ENCODE measurements around the gene DBNDD2. TPM values are rescaled to one million over a fixed set of nuclear protein-coding genes. Genes with fewer than 3 reads are reported as not detected.

The DBNDD2 gene
- total RNA-seq, 2 experiments from 2014 or later: 13.2 to 15.7 TPM

- intact Hi-C loops (cut with DNase I, micrococcal nuclease): no loop called here
- H3K9me3 Mint-ChIP-seq: no peaks in the 10 kb centered on the region
- ATAC-seq (ENCODE audit: poor library complexity): no peak
- Histone ChIP-seq H3K9me3 (ENCODE audit: control insufficient read depth in 1 of 2, insufficient read depth in 1 of 2, low read length in 2 of 2) (no peaks in the 10 kb centered on the region), H3K4me3 (ENCODE audit: low read length) (no peak overlapping the region), H3K27me3 (ENCODE audit: control insufficient read depth in 1 of 2, insufficient read depth in 2 of 2, low read length in 2 of 2) (no peaks in the 10 kb centered on the region), H3K4me1 (ENCODE audit: insufficient read depth, low read length) (no peaks in the 10 kb centered on the region), H3K36me3 (ENCODE audit: insufficient read depth, low read length) (peaks cover 6% of the 10 kb centered on the region), H3K27ac (ENCODE audit: low read depth in 1 of 2, low read length in 2 of 2) (no peak overlapping the region)
- peaks cover 8% of the 10 kb centered on the region for H3K36me3 Mint-ChIP-seq (ENCODE audit: low read depth)
- H3K27ac Mint-ChIP-seq: no peak overlapping the region
- ChIA-PET POLR2A (interaction anchor here (1.0 to 1.4 kb wide), 2 partner anchors 23 to 30 kb away, joined by 3 read pairs; partner anchors contain the start of genes PIGT and SYS1), CTCF (interaction anchor here (0.6 to 2.4 kb wide), 3 partner anchors 19 to 44 kb away, joined by 3 to 8 read pairs (median 3); no protein-coding TSS in a partner anchor)
- no peak overlapping the region for H3K4me3 Mint-ChIP-seq
- H3K4me1 Mint-ChIP-seq (ENCODE audit: low read depth): no peaks in the 10 kb centered on the region
- DNase-seq: no peak
- TF ChIP-seq CTCF (IDR thresholded peaks at IDR 0.05): no peak
- no peaks in the 10 kb centered on the region for H3K27me3 Mint-ChIP-seq
Measured at GRCh38 chr20:45392733-45393132, 15.4 kb upstream of the DBNDD2 start.

- CTCF ChIA-PET: interaction anchor here (2.4 kb wide), 1 partner anchor 21 kb away, joined by 8 read pairs; no protein-coding TSS in a partner anchor
Measured at GRCh38 chr20:45394221-45395113, 13.6 kb upstream of the DBNDD2 start.

GRCh38 chr20:45395114-45395415 is 13.0 kb upstream of the DBNDD2 start:
- H3K4me3 ChIP-seq (ENCODE audit: low read length): no peak overlapping the region
- no peak overlapping the region for H3K4me3 Mint-ChIP-seq
- no peak for TF ChIP-seq CTCF (IDR thresholded peaks at IDR 0.05)
- intact Hi-C loops (cut with DNase I, micrococcal nuclease): no loop called here
- H3K4me1 ChIP-seq (ENCODE audit: insufficient read depth, low read length): no peaks in the 10 kb centered on the region
- H3K27ac Mint-ChIP-seq: no peak overlapping the region
- ATAC-seq (ENCODE audit: poor library complexity): no peak
- no peak overlapping the region for H3K27ac ChIP-seq (ENCODE audit: low read depth in 1 of 2, low read length in 2 of 2)
- no peaks in the 10 kb centered on the region for H3K27me3 ChIP-seq (ENCODE audit: control insufficient read depth in 1 of 2, insufficient read depth in 2 of 2, low read length in 2 of 2)
- peaks cover 5% of the 10 kb centered on the region for H3K36me3 Mint-ChIP-seq (ENCODE audit: low read depth)
- no peak for DNase-seq
- peaks cover 6% of the 10 kb centered on the region for H3K36me3 ChIP-seq (ENCODE audit: insufficient read depth, low read length)
- ChIA-PET POLR2A (no interaction called here), CTCF (no interaction called here)
- peaks cover 0 to 6% of the 10 kb centered on the region in 2 experiments for H3K9me3 ChIP-seq (ENCODE audit: control insufficient read depth in 1 of 2, insufficient read depth in 1 of 2, low read length in 2 of 2)
- H3K4me1 Mint-ChIP-seq (ENCODE audit: low read depth): no peaks in the 10 kb centered on the region
- peaks cover 6% of the 10 kb centered on the region for H3K9me3 Mint-ChIP-seq
- no peaks in the 10 kb centered on the region for H3K27me3 Mint-ChIP-seq

More at GRCh38 chr20:45394221-45395113, 13.6 kb upstream of the DBNDD2 start:
- Mint-ChIP-seq H3K27ac (no peak overlapping the region), H3K36me3 (ENCODE audit: low read depth) (no peaks in the 10 kb centered on the region), H3K9me3 (no peaks in the 10 kb centered on the region), H3K4me3 (no peak overlapping the region), H3K27me3 (no peaks in the 10 kb centered on the region), H3K4me1 (ENCODE audit: low read depth) (no peaks in the 10 kb centered on the region)
- H3K4me3 ChIP-seq (ENCODE audit: low read length): no peak overlapping the region
- POLR2A ChIA-PET: no interaction called here
- H3K27me3 ChIP-seq (ENCODE audit: control insufficient read depth in 1 of 2, insufficient read depth in 2 of 2, low read length in 2 of 2): no peaks in the 10 kb centered on the region
- no peak overlapping the region for H3K27ac ChIP-seq (ENCODE audit: low read depth in 1 of 2, low read length in 2 of 2)
- intact Hi-C loops (cut with DNase I, micrococcal nuclease): no loop called here
- H3K9me3 ChIP-seq (ENCODE audit: control insufficient read depth in 1 of 2, insufficient read depth in 1 of 2, low read length in 2 of 2): peaks cover 0 to under 1% of the 10 kb centered on the region in 2 experiments
- ATAC-seq (ENCODE audit: poor library complexity) (no peak), DNase-seq (no peak)
- TF ChIP-seq CTCF (IDR thresholded peaks at IDR 0.05): no peak
- H3K4me1 ChIP-seq (ENCODE audit: insufficient read depth, low read length): no peaks in the 10 kb centered on the region
- peaks cover 6% of the 10 kb centered on the region for H3K36me3 ChIP-seq (ENCODE audit: insufficient read depth, low read length)

All from CD4-positive, alpha-beta T cell (primary cell).